Nephron progenitor cell (in vitro differentiated cells): ENCODE results near the gene RABGAP1.

Source experiments
- DNase-seq: peaks from one replicate; pipeline ENCODE4 v3.0.0; 2021
- H3K27ac Mint-ChIP-seq: 2 replicates; pipeline ENCODE4 v1.8.0; 2021; ENCODE audit warnings: mild to moderate bottlenecking, moderate library complexity, mixed read lengths
- H3K27me3 Mint-ChIP-seq: 2 replicates; pipeline ENCODE4 v1.8.0; 2021; ENCODE audit warnings: mild to moderate bottlenecking, low read depth, mixed read lengths; ENCODE audit not compliant: poor library complexity
- H3K36me3 Mint-ChIP-seq: 2 replicates; pipeline ENCODE4 v1.8.0; 2021; ENCODE audit warnings: low read depth, mixed read lengths
- H3K4me1 Mint-ChIP-seq: 2 replicates; pipeline ENCODE4 v1.8.0; 2021; ENCODE audit warnings: mixed read lengths
- H3K4me3 Mint-ChIP-seq: 2 replicates; pipeline ENCODE4 v1.8.0; 2021; ENCODE audit warnings: mild to moderate bottlenecking, moderate library complexity, mixed read lengths
- H3K9me3 Mint-ChIP-seq: 2 replicates; pipeline ENCODE4 v1.8.0; 2021; ENCODE audit warnings: mild to moderate bottlenecking, moderate library complexity, mixed read lengths
- CTCF ChIP-seq: fragments of 200-600 bp; sonication (generic); IDR thresholded peaks from 2 replicates; pipeline ENCODE4 v1.5.0; 2021; ENCODE audit warnings: antibody characterized with exemption

The RABGAP1 gene

GRCh38 chr9:122996586-122996985 is 55.8 kb downstream of the RABGAP1 start:
- TF ChIP-seq CTCF, result no peak
- no peak overlapping the region for H3K27ac Mint-ChIP-seq

DNA sequence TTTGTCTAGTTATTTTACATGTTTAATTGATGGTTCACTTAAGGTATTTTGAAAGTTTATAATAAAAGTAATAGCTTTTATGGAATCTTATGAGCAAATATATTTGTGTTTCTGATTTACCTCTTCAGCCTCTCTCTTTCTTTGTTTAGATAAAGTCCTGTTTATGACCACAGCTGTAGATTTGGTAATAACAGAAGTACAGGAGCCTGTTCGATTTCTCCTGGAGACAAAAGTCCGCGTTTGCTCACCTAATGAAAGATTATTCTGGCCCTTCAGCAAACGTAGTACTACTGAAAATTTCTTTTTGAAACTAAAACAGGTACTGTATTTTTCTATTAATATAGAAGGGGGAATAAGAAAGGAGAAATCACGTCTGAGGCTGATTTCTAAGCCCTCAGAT is 57.6 kb downstream of the RABGAP1 start:
- H3K4me3 Mint-ChIP-seq, result no peak overlapping the region
- H3K4me1 Mint-ChIP-seq, result no peaks in the 10 kb centered on the region

More at GRCh38 chr9:122996586-122996985, 55.8 kb downstream of the RABGAP1 start:
- no peaks in the 10 kb centered on the region for H3K9me3 Mint-ChIP-seq
- no peaks in the 10 kb centered on the region for H3K27me3 Mint-ChIP-seq
- H3K4me3 Mint-ChIP-seq, result no peak overlapping the region
- H3K4me1 Mint-ChIP-seq, result no peaks in the 10 kb centered on the region
- no peak for DNase-seq
- H3K36me3 Mint-ChIP-seq, result peaks cover 53% of the 10 kb centered on the region

DNA sequence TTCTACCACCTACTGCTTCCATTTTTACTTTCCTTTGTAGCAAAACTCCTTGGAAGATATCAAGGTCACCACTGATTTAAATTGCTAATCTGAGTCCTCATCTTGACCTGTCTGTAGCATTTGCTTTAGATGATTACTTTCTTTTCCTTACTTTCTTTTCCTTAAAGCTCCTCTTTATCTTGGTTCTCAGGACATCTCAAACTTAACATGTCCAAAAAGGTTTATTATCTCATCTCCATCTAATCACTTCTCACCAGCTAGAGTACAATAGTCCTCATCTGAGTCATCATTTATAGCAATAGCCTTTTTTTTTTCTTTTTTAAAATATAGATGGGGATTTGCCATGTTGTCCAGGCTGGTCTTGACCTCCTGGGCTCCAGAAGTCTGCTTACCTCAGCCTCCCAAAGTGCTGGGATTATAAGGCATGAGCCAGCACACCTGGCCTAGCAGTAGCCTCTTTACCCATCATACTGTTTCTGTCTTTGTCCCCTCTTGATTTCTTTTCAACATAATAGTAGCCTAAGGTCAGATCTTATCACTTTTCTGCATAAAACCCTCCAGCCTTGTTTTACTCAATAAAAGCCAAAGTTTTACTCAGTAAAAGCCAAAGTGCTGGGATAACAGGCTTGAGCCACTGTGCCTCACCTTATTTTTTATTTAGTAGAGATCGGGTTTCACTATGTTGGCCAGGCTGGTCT is 59.7 kb downstream of the RABGAP1 start:
- TF ChIP-seq CTCF, result no peak
- Mint-ChIP-seq H3K27ac (no peak overlapping the region), H3K4me1 (no peaks in the 10 kb centered on the region), H3K27me3 (no peaks in the 10 kb centered on the region), H3K9me3 (no peaks in the 10 kb centered on the region), H3K36me3 (peaks cover 58% of the 10 kb centered on the region), H3K4me3 (no peak overlapping the region)
- DNase-seq, result no peak

More for the DNA sequence above, 57.6 kb downstream of the RABGAP1 start:
- Mint-ChIP-seq H3K27me3 (no peaks in the 10 kb centered on the region), H3K9me3 (no peaks in the 10 kb centered on the region), H3K36me3 (peaks cover 56% of the 10 kb centered on the region), H3K27ac (no peak overlapping the region)
- DNase-seq, result no peak
- TF ChIP-seq CTCF, result no peak

DNA sequence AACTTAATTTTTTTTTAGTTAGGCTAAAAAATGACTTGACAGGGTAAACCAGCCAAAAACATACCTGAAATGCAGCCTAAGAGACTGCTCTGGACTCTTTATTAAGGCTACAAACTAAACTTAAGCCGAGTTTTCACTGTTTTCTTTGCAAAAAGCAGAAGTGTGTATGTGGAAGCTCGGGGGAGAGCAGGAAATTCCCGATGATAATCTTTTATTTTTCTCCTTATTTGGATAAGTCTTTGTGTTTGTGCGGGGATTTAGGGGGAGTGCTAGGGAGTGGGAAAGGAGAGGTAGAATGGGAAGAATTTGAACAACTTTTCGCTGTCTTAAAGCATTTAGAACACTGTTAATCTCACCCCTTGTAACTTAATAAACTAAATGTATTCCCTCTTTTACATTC is 61.9 kb downstream of the RABGAP1 start:
- Mint-ChIP-seq H3K9me3 (no peaks in the 10 kb centered on the region), H3K27me3 (no peaks in the 10 kb centered on the region)

GRCh38 chr9:123003466-123003865 is 62.6 kb downstream of the RABGAP1 start:
- no peak for DNase-seq
- Mint-ChIP-seq H3K27me3 (no peaks in the 10 kb centered on the region), H3K4me3 (no peak overlapping the region), H3K36me3 (peaks cover 46% of the 10 kb centered on the region), H3K4me1 (no peaks in the 10 kb centered on the region), H3K27ac (no peak overlapping the region), H3K9me3 (no peaks in the 10 kb centered on the region)
- no peak for TF ChIP-seq CTCF

More for the DNA sequence above, 61.9 kb downstream of the RABGAP1 start:
- peak overlapping the region; percentile 30 for H3K27ac Mint-ChIP-seq
- DNase-seq, result no peak
- H3K36me3 Mint-ChIP-seq, result peaks cover 52% of the 10 kb centered on the region
- H3K4me3 Mint-ChIP-seq, result no peak overlapping the region
- H3K4me1 Mint-ChIP-seq, result no peaks in the 10 kb centered on the region
- no peak for TF ChIP-seq CTCF

GRCh38 chr9:123005964-123006363 is 65.1 kb downstream of the RABGAP1 start:
- no peaks in the 10 kb centered on the region for H3K9me3 Mint-ChIP-seq
- H3K27ac Mint-ChIP-seq, result peak overlapping the region; percentile 24
- TF ChIP-seq CTCF, result no peak
- DNase-seq, result no peak
- no peaks in the 10 kb centered on the region for H3K4me1 Mint-ChIP-seq
- H3K36me3 Mint-ChIP-seq, result peaks cover 27% of the 10 kb centered on the region
- H3K4me3 Mint-ChIP-seq, result no peak overlapping the region
- no peaks in the 10 kb centered on the region for H3K27me3 Mint-ChIP-seq
